CD4-positive, alpha-beta T cell treated with Interleukin-15 for 1 hour (primary cell): ENCODE data around the gene PARD3.

Experiments used
- DNase-seq: peaks from one replicate; pipeline ENCODE4 v3.0.0-alpha.2; 2020

The PARD3 gene

GRCh38 chr10:34316154-34316553 is 498.9 kb downstream of the PARD3 start:
- no peak for DNase-seq

DNA sequence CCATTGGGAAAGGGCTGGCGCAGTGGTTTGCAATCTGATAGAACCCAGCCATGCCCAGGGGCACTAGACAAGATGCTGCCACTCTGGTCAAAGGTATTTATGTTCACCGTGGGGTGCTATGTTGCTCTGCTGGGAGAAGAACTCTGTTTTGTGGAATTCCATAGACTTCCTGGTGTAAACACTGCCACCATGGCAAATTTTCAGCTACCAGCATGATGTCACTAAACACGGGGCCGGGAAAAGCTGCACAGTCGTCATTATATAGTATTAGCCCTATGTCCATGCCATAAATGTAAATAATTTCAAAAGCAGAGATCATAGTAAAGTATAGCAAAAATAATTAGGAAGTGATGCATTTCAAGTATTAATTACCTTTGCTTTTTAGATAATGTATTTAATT is 500.6 kb downstream of the PARD3 start:
- DNase-seq, result no peak

DNA sequence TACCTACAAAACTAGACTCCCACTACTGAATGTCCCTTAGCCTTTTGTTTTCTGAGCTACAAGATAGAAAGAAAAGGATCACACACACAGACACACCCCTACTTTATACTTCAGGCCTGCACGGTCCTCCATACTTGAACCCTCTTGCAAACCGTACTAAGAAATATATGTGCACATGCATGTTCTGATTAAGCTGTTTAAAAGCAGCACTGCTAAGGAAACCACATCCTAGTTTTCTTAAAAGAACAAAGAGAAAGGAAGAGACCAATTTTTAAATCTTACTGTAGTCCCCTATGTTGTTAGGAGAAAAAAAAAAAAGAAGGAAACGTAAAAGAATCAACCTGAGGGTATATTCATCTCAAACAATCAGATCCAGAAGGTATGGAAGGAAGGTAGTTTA is 501.2 kb downstream of the PARD3 start:
- no peak for DNase-seq

DNA sequence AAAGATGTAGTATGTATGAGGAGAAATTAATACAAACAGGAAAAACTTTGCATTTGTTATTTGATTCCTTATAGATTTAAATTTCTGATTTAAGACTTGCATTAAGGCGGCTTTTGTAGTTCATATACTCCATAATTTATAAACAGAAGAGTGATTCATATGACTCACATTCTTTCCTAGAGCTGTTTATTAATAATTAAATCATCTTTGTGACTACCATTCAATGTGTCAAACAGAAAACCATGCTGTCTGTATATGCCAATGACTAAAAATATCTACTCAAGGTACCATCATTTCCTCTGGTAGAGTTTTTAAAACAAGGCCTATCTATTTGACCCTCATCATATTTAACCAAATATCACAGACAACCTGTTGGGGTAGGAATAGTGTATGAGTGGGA is 501.7 kb downstream of the PARD3 start:
- no peak for DNase-seq

- no peak for DNase-seq
Measured at GRCh38 chr10:34311679-34312078, 503.4 kb downstream of the PARD3 start.

DNA sequence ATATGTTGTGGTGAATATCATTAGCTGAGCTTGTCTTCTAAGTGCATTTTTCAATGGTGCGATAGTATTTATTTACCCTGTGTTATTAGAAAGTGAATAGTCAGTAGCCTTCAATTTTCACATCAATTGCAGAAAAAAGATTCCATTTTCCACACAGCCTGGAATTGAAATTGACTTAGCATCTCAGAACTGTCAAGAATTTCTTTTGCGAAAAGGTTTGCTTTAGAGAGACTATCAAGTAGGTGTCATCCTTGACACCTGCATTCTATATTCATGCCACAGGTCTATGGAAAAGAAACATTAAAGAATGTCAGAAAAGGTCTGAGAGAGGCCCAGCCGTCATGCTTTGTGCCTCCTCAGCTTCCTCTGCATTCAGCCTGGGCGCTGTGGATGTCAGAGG is 504.9 kb downstream of the PARD3 start:
- no peak for DNase-seq

GRCh38 chr10:34305189-34305588 is 509.9 kb downstream of the PARD3 start:
- no peak for DNase-seq

GRCh38 chr10:34303022-34303421 is 512.1 kb downstream of the PARD3 start:
- no peak for DNase-seq

DNA sequence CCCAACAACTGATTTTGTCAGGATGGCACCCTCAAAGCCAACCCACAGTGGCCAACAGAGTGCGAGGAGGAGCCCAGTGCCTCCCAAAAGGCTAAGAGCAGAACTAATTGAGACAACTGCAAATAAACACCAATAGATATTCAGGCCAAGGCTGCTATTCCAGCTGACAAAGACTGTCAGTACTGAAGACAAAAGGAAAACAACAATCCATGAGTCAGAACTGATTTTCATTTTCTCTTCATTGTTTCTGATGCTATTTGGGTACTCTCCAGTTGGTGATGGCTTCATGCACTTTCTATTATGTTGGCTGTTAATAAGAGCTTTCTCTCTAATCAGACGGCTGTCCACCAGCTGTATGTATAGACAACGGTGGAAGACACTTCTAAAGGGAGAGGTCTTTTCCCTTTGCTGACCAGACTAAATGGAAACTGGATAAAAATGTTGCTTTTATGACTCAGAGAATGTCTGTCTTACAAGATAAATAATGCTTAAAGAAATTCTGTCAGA is 515.9 kb downstream of the PARD3 start:
- DNase-seq, result no peak

DNA sequence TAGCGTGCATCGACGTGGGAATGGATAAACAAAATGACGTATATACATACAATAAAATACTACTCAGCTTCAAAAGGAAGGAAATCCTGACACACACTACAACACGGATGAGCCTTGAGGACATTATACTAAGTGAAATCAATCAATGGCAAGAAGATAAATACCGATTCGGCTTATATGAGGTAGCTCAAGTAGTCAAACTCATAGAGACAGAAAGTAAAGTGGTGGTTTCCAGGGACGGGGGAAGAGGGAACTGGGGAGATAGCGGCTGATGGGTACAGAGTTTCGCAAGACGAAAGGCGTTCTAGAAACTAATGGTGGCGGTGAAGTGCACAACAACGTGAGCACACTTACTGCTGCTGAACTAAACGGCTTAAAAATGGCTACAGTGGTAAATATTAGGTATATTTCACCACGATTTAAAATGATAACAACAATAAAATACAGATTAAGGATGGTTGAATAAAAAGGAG is 516.7 kb downstream of the PARD3 start:
- no peak for DNase-seq

- DNase-seq, result no peak
Measured at GRCh38 chr10:34297541-34298345, 517.4 kb downstream of the PARD3 start.

DNA sequence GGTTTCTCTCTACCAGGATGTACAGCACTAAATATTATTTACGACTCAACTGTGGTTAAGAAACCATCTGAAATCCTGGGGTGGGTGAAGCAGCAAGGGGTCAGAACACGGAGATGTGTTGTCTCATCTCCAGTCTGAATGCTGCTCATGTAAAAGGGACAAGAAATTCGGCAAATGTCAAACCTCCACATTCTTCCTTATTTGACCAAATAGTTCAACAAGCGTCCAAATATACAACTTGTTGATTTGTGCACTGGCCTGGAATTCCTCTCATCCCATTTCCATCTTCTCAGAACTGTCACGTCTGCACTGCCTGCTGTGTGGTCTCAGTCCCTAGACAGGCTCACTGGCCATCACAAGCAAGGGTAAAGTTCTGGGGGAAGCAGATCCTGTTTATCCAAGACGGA is 520.0 kb downstream of the PARD3 start:
- DNase-seq, result no peak

DNA sequence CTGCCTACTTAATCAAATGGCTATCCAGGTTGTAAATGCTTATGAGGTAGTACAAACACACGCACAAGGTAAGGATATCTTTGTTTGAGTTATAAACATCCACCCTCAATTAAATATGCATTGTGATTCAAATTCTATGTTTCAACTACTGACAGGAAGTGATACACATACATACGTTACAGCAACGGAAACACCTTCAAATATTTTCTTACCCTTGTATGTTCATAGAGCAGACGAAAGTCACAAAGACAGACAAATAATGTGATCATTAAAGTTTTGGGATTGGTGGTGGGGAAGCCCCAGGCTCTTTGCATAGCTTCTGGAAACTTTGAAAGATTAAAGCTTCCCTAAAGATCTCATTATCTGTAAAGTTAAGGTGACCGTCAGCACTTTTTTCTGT is 521.0 kb downstream of the PARD3 start:
- no peak for DNase-seq

DNA sequence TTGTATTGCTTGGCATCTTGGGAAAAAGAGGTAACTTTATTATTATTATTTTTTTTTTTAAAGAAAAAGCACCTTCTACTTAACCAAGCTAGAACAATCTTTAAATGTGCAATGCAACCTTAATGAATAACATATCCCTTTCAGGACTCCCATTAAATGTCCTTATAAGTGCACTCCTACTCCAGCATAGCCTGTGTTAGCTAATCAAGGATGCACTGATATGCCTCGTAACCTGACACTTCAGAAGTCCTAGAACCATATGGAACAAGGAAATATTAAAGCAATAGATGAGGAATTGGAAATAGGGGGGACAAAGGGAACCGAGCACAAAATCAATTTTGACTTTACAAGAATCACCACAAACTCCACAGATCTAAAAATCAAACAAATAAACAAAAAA is 522.4 kb downstream of the PARD3 start:
- DNase-seq, result no peak

DNA sequence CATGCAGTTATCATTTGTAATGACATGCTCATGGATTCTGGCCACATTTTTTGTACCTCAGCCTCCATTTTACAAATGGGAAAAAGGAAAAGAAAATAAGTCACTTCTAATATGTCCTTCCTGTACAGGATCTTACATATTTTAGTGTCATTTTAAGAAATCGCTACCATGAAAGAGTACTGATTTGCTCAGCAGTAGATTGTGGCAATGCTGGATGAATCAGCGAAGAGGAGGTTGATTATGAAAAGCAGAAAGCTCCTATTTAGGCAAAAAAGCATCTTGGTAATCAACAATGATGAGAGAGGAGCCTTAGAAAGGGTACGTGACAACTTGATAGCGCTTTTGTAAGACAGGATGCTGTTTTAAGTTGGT is 522.9 kb downstream of the PARD3 start:
- DNase-seq, result no peak

- no peak for DNase-seq
Measured at GRCh38 chr10:34291466-34292193, 523.5 kb downstream of the PARD3 start.

- DNase-seq, result no peak
Measured at GRCh38 chr10:34290412-34291081, 524.5 kb downstream of the PARD3 start.

- DNase-seq, result no peak
Measured at GRCh38 chr10:34288634-34289033, 526.5 kb downstream of the PARD3 start.

- no peak for DNase-seq
Measured at GRCh38 chr10:34286136-34286739, 528.9 kb downstream of the PARD3 start.

DNA sequence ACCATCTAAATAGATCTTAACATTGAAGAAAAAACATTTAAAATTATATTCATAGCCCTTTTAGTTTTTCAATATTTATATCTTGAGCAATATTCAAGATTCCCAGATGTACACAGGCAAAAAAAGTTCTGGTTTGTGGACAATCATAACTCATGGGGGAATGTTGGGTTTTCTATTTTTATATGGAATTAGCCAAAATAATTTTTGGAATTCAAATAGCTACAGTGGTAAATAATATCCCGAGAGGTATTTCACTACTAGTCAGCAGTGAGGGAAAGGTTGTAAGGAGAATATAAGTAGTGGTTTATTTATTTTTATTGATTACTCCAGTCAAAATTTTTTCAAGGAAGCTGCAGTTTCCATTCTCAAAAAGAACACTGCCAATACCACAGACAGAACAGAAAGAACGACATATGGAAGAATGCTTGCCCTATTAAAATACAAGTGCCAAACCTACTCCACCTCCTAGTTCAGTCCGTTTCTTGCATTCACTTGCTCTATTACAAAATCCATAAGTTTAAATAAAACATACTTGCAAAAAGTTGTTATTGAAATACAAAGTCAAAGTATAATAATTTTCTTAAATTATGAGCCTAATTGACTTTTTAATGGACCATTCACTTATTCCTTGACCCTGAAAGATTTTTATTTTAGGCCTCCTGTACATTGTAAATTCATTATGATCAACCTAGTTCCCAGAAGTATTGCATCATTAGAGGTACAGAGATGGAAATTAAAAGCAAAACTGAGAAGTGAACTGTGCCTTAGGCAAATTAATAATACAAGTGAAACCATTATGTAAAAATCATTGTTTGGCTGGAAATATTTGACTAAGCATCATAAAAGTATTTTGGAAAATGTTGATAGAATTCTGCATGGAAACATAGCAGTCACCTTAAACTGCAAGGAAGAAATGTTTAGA is 533.2 kb downstream of the PARD3 start:
- DNase-seq, result no peak

GRCh38 chr10:34280599-34281374 is 534.3 kb downstream of the PARD3 start:
- DNase-seq, result no peak
